Panc1 (cell line): ENCODE results near the gene NNMT. TPM values are rescaled to one million over a fixed set of nuclear protein-coding genes. Genes with fewer than 3 reads are reported as not detected.

Source experiments
- ATAC-seq: fragments of 200-7000 bp; cut with Tn5 transposase; 2 replicates; pipeline ENCODE4 v1.9.1; 2020; ENCODE audit warnings: mild to moderate bottlenecking, moderate library complexity
- BruUV-seq: library from RNA; stranded (reverse); fragments of 400-500 nt; replicated peaks from 2 replicates; lab custom pipeline; 2021; lab: Mats Ljungman, UMichigan
- CTCF ChIA-PET: fragments of 300-600 bp; sonication (Branson Sonifier 250); formaldehyde crosslinking; loops from one replicate; lab custom pipeline; 2022; ENCODE audit warnings: antibody characterized with exemption; lab: Charles Lee
- POLR2A ChIA-PET: fragments of 300-600 bp; sonication (Branson Sonifier 250); formaldehyde crosslinking; loops from one replicate; lab custom pipeline; 2022; ENCODE audit warnings: antibody characterized with exemption; lab: Charles Lee
- DNase-seq: peaks from one replicate; pipeline ENCODE4 v3.0.0-alpha.2; 2010; ENCODE audit warnings: low read depth, low spot score
- H3K27ac ChIP-seq: 2 replicates; pipeline ENCODE4 v1.5.1; 2011; ENCODE audit warnings: mild to moderate bottlenecking, low read length, inconsistent platforms
- H3K27me3 ChIP-seq: fragments of 200-500 bp; sonication (Bioruptor generic); 2 replicates; pipeline ENCODE4 v1.6.0; 2014; ENCODE audit warnings: low read length, inconsistent platforms; ENCODE audit not compliant: control insufficient read depth, insufficient read depth
- H3K36me3 ChIP-seq: fragments of 200-500 bp; sonication (Bioruptor generic); 2 replicates; pipeline ENCODE4 v1.5.1; 2014; ENCODE audit warnings: inconsistent platforms, mild to moderate bottlenecking, low read length, moderate library complexity; ENCODE audit not compliant: control insufficient read depth, insufficient read depth
- H3K4me1 ChIP-seq: 2 replicates; pipeline ENCODE4 v1.5.1; 2011; ENCODE audit warnings: inconsistent platforms, mild to moderate bottlenecking, low read length, moderate library complexity; ENCODE audit not compliant: control insufficient read depth, insufficient read depth
- H3K4me3 ChIP-seq, 2 experiments: 2 replicates each; pipeline ENCODE4 v1.5.1; 2011 to 2012; ENCODE audit warnings: low read depth in 2 of 2, low read length in 2 of 2, mild to moderate bottlenecking in 2 of 2, inconsistent platforms in 1 of 2, moderate library complexity in 1 of 2
- H3K9me3 ChIP-seq: fragments of 200-500 bp; sonication (Bioruptor generic); 2 replicates; pipeline ENCODE4 v1.5.1; 2014; ENCODE audit warnings: low read depth, mild to moderate bottlenecking, inconsistent platforms, low read length, moderate library complexity; ENCODE audit not compliant: control insufficient read depth, insufficient read depth
- POLR2AphosphoS5 ChIP-seq: IDR thresholded peaks from 2 replicates; pipeline ENCODE4 v1.6.1; 2012; ENCODE audit warnings: mild to moderate bottlenecking, low read depth, low read length, moderate library complexity
- SIN3A ChIP-seq: IDR thresholded peaks from 2 replicates; pipeline ENCODE4 v1.6.1; 2012; ENCODE audit warnings: low read depth, mild to moderate bottlenecking, low read length, moderate library complexity, borderline replicate concordance; ENCODE audit not compliant: insufficient read depth
- TCF7L2 ChIP-seq: IDR thresholded peaks from 2 replicates; pipeline ENCODE4 v1.6.1; 2011; ENCODE audit warnings: mild to moderate bottlenecking, low read depth, low read length, inconsistent platforms
- in situ Hi-C: cut with HindIII; loops from 2 replicates; pipeline ENCODE4 v1.10.0; 2016; ENCODE audit warnings: low sequenced_read_pairs, low pct_unique_long_range_greater_than_20kb
- intact Hi-C: fragments of 100-400 bp; cut with micrococcal nuclease; formaldehyde crosslinking; loops from one replicate; pipeline ENCODE4 v1.10.0; 2022; ENCODE audit not compliant: unreplicated experiment
- total RNA-seq: library from RNA; stranded (reverse); gene quantifications from one replicate; pipeline ENCODE4 v1.2.1, GENCODE V29; 2021; ENCODE audit not compliant: unreplicated experiment
- TF ChIP-seq, protein P1 (sequence below), 2 experiments: IDR thresholded peaks; 2 replicates each; pipeline ENCODE4 v1.6.1; 2011 to 2012; ENCODE audit warnings: low read depth in 2 of 2, control low read depth in 1 of 2, low read length in 1 of 2, mild to moderate bottlenecking in 1 of 2, moderate library complexity in 1 of 2; ENCODE audit not compliant: insufficient read depth in 1 of 2
- TF ChIP-seq, protein P2 (sequence below): fragments of 450-650 bp; IDR thresholded peaks from 2 replicates; pipeline ENCODE4 v1.5.1; 2017; ENCODE audit warnings: mild to moderate bottlenecking

NNMT gene
- total RNA-seq, 1 experiment from 2014 or later = 1.7 TPM

DNA sequence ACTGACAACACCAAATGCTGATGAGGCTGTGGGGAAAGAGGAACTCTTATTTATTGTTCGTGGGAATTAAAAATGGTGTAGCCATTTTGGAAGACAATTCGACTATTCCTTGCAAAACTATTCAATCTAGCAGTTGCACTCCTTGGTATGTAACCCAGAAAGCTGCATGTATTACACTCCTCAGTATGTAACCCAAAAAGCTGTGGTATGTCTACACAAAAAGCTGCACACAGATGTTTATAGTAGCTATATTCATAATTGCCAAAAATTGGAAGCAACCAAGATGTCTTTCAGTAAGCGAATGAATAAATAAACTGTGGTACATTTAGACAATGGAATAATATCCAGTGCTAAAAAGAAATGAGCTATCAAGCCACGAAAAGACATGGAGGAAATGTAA, 4.9 kb downstream of the NNMT start:
- H3K27ac ChIP-seq = no peak overlapping the region
- no TSS peak for BruUV-seq
- H3K27me3 ChIP-seq = no peaks in the 10 kb centered on the region
- in situ Hi-C loops (no loop called here), intact Hi-C loops (no loop called here)
- H3K9me3 ChIP-seq = peaks cover 4% of the 10 kb centered on the region
- no peak overlapping the region for H3K4me3 ChIP-seq
- POLR2A ChIA-PET = interaction anchor here (0.5 kb wide), 1 partner anchor 425 kb away, joined by 6 read pairs; no protein-coding TSS in a partner anchor
- no peak for TF ChIP-seq TCF7L2
- TF ChIP-seq POLR2AphosphoS5 = no peak
- TF ChIP-seq, protein P1, sequence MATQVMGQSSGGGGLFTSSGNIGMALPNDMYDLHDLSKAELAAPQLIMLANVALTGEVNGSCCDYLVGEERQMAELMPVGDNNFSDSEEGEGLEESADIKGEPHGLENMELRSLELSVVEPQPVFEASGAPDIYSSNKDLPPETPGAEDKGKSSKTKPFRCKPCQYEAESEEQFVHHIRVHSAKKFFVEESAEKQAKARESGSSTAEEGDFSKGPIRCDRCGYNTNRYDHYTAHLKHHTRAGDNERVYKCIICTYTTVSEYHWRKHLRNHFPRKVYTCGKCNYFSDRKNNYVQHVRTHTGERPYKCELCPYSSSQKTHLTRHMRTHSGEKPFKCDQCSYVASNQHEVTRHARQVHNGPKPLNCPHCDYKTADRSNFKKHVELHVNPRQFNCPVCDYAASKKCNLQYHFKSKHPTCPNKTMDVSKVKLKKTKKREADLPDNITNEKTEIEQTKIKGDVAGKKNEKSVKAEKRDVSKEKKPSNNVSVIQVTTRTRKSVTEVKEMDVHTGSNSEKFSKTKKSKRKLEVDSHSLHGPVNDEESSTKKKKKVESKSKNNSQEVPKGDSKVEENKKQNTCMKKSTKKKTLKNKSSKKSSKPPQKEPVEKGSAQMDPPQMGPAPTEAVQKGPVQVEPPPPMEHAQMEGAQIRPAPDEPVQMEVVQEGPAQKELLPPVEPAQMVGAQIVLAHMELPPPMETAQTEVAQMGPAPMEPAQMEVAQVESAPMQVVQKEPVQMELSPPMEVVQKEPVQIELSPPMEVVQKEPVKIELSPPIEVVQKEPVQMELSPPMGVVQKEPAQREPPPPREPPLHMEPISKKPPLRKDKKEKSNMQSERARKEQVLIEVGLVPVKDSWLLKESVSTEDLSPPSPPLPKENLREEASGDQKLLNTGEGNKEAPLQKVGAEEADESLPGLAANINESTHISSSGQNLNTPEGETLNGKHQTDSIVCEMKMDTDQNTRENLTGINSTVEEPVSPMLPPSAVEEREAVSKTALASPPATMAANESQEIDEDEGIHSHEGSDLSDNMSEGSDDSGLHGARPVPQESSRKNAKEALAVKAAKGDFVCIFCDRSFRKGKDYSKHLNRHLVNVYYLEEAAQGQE (IDR thresholded peaks at IDR 0.05; ENCODE audit: insufficient read depth in 1 of 2, low read depth in 2 of 2, low read length in 1 of 2) = no peak
- TF ChIP-seq, protein P2, sequence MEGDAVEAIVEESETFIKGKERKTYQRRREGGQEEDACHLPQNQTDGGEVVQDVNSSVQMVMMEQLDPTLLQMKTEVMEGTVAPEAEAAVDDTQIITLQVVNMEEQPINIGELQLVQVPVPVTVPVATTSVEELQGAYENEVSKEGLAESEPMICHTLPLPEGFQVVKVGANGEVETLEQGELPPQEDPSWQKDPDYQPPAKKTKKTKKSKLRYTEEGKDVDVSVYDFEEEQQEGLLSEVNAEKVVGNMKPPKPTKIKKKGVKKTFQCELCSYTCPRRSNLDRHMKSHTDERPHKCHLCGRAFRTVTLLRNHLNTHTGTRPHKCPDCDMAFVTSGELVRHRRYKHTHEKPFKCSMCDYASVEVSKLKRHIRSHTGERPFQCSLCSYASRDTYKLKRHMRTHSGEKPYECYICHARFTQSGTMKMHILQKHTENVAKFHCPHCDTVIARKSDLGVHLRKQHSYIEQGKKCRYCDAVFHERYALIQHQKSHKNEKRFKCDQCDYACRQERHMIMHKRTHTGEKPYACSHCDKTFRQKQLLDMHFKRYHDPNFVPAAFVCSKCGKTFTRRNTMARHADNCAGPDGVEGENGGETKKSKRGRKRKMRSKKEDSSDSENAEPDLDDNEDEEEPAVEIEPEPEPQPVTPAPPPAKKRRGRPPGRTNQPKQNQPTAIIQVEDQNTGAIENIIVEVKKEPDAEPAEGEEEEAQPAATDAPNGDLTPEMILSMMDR = no peak
- TF ChIP-seq SIN3A = no peak
- CTCF ChIA-PET = no interaction called here
- H3K36me3 ChIP-seq = no peaks in the 10 kb centered on the region
- DNase-seq (no peak), ATAC-seq (no peak)
- no peaks in the 10 kb centered on the region for H3K4me1 ChIP-seq

DNA sequence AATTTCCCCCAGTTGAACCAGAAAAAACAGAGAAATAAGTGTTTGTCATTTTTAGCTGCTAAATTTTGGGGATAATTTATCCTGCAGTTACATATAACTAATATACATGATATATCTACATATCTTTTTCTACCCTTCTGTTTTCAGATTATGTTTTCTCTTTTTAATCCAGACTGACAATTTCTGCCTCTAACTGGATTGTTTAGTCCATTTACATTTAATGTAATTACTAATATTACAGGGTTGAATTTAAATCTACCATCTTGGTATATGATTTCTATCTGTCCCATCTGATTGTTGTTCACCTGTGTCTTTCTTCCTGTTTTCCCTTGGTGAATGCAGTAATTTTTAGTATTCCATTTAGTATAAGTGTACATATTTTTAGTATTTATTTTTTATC, 5.7 kb downstream of the NNMT start:
- Histone ChIP-seq H3K27ac (no peak overlapping the region), H3K36me3 (no peaks in the 10 kb centered on the region), H3K4me1 (no peaks in the 10 kb centered on the region), H3K27me3 (no peaks in the 10 kb centered on the region), H3K9me3 (peaks cover 4% of the 10 kb centered on the region), H3K4me3 (no peak overlapping the region)
- DNase-seq (no peak), ATAC-seq (no peak)
- intact Hi-C loops (no loop called here), in situ Hi-C loops (no loop called here)
- BruUV-seq = no TSS peak
- ChIA-PET POLR2A (no interaction called here), CTCF (no interaction called here)
- no peak for TF ChIP-seq SIN3A
- no peak for TF ChIP-seq POLR2AphosphoS5
- TF ChIP-seq, protein P1 (IDR thresholded peaks at IDR 0.05; ENCODE audit: insufficient read depth in 1 of 2, low read depth in 2 of 2, low read length in 1 of 2) = no peak
- TF ChIP-seq TCF7L2 = no peak
- TF ChIP-seq, protein P2 = no peak
